NB4 (cell line): ENCODE results near the gene KYNU.

Source experiments
- DNase-seq: peaks from one replicate; pipeline ENCODE4 v3.0.0; 2010; ENCODE audit warnings: low read depth
- H3K4me3 ChIP-seq: one replicate; pipeline ENCODE4 v1.5.1; 2011; ENCODE audit warnings: mild to moderate bottlenecking, low read depth, low read length, moderate library complexity
- CTCF ChIP-seq: IDR thresholded peaks from one replicate; pipeline ENCODE4 v1.5.1; 2012; ENCODE audit warnings: low read depth, low read length
- MAX ChIP-seq: IDR thresholded peaks from 2 replicates; pipeline ENCODE4 v1.6.1; 2011; ENCODE audit warnings: low read depth, low read length
- MYC ChIP-seq: IDR thresholded peaks from 2 replicates; pipeline ENCODE4 v1.6.1; 2011; ENCODE audit warnings: low read depth, low read length
- POLR2A ChIP-seq: IDR thresholded peaks from 2 replicates; pipeline ENCODE4 v1.6.1; 2011; ENCODE audit warnings: mild to moderate bottlenecking; ENCODE audit not compliant: insufficient read length; ENCODE audit errors: extremely low read depth

KYNU gene

GRCh38 chr2:142843731-142844130, 33.7 kb upstream of the KYNU start:
- no peak for DNase-seq
- H3K4me3 ChIP-seq = no peak overlapping the region
- TF ChIP-seq CTCF = no peak
- TF ChIP-seq MYC = no peak
- TF ChIP-seq POLR2A = no peak
- TF ChIP-seq MAX = no peak

- TF ChIP-seq MYC = no peak
- H3K4me3 ChIP-seq = no peak overlapping the region
- DNase-seq = no peak
Observed at GRCh38 chr2:142848023-142848606, 29.3 kb upstream of the KYNU start.

GRCh38 chr2:142849820-142850219, 27.6 kb upstream of the KYNU start:
- DNase-seq = no peak
- TF ChIP-seq CTCF (no peak), MYC (no peak), MAX (no peak), POLR2A (no peak)
- H3K4me3 ChIP-seq = no peak overlapping the region

- no peak for DNase-seq
- TF ChIP-seq MYC = no peak
- no peak for TF ChIP-seq POLR2A
- no peak for TF ChIP-seq CTCF
- TF ChIP-seq MAX = no peak
- no peak overlapping the region for H3K4me3 ChIP-seq
Observed at GRCh38 chr2:142853912-142854311, 23.6 kb upstream of the KYNU start.

GRCh38 chr2:142857256-142858164, 20.0 kb upstream of the KYNU start:
- no peak overlapping the region for H3K4me3 ChIP-seq
- TF ChIP-seq CTCF (no peak), POLR2A (no peak), MAX (no peak), MYC (no peak)
- peak; percentile 29 for DNase-seq

- no peak overlapping the region for H3K4me3 ChIP-seq
- TF ChIP-seq MYC = no peak
- no peak for TF ChIP-seq MAX
- no peak for TF ChIP-seq POLR2A
- no peak for TF ChIP-seq CTCF
- no peak for DNase-seq
Observed at GRCh38 chr2:142858961-142859360, 18.5 kb upstream of the KYNU start.
